Spinal cord (tissue), 10 donors: ENCODE measurements around the gene C16orf96. TPM values are rescaled to one million over a fixed set of nuclear protein-coding genes. Genes with fewer than 3 reads are reported as not detected.
A peak's percentile ranks its signal among the peaks of the same experiment; 100 is the strongest.

Experiments
- DNase-seq, 6 donors: peaks; one replicate each; pipeline versions ENCODE4 v3.0.0 to v3.0.0-alpha.2; 2013 to 2015; ENCODE audit warnings: low spot score in 6 of 6, low read depth in 4 of 6
- H3K27ac ChIP-seq: one replicate; pipeline ENCODE4 v1.5.1; 2013; ENCODE audit warnings: low read depth, low read length, control low read depth
- H3K27me3 ChIP-seq: one replicate; pipeline ENCODE4 v1.6.1; 2013; ENCODE audit warnings: low read length; ENCODE audit not compliant: control insufficient read depth, insufficient read depth
- H3K36me3 ChIP-seq: one replicate; pipeline ENCODE4 v1.6.1; 2013; ENCODE audit warnings: low read length; ENCODE audit not compliant: control insufficient read depth, insufficient read depth
- H3K4me1 ChIP-seq: one replicate; pipeline ENCODE4 v1.6.1; 2013; ENCODE audit warnings: low read length; ENCODE audit not compliant: control insufficient read depth, insufficient read depth
- H3K4me3 ChIP-seq: one replicate; pipeline ENCODE4 v1.5.1; 2013; ENCODE audit warnings: low read depth, low read length, control low read depth
- H3K9me3 ChIP-seq: one replicate; pipeline ENCODE4 v1.6.1; 2013; ENCODE audit warnings: low read length; ENCODE audit not compliant: control insufficient read depth, insufficient read depth
- whole genome bisulfite sequencing: methylation state at CpG from one replicate; pipeline ENCODE4 v1.1.5; 2013; ENCODE audit warnings: missing lambda C conversion rate; ENCODE audit not compliant: insufficient coverage; 5-methylcytosine and 5-hydroxymethylcytosine counted together
- polyA plus RNA-seq, 2 donors: library from polyadenylated mRNA; unstranded; fragments of 120-200 nt; gene quantifications; one replicate each; pipeline ENCODE4 v1.2.1, GENCODE V29; 2013; ENCODE audit not compliant: insufficient read length in 2 of 2
- total RNA-seq, 2 donors: library from RNA; depleted of rRNA in 1 of 2; stranded (reverse); fragments of 120-200 nt in 1 of 2; fragments of >200 nt in 1 of 2; gene quantifications; one replicate each; pipeline versions ENCODE4 v1.2.3 to v1.2.4, GENCODE V29; 2013 to 2014
- donor health status: healthy.

C16orf96 gene
- total and polyA plus RNA-seq, 4 donors = 0.50 to 0.74 (median 0.60) TPM

DNA sequence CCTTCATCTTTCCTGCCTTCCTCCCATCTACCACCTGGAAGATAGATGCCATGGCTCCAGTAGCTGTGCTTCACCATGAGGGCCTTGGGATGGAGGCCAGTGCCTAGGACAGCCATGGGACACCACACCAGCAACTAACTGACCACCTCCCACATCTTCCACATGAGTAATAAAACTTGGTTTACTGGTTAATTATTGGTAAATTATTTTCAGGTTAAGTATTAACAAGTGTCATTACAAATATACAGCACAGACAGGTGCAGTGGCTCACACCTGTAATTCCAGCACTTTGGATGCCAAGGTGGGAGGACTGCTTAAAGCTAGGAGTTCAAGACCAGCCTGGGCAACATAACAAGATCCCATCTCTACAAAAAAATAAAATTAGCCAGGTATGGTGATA is 31.6 kb upstream of the C16orf96 start:
- DNase-seq = no peak
- no peaks in the 10 kb centered on the region for H3K27me3 ChIP-seq
- H3K9me3 ChIP-seq = no peaks in the 10 kb centered on the region
- peaks cover 58% of the 10 kb centered on the region for H3K4me1 ChIP-seq
- peak overlapping the region; percentile 87 for H3K27ac ChIP-seq
- H3K4me3 ChIP-seq = no peak overlapping the region
- H3K36me3 ChIP-seq = peaks cover 10% of the 10 kb centered on the region

- 30% methylated on average over 7 of the region's 7 CpGs for WGBS
- DNase-seq = peak in 2 of 6 donors; percentile 52 to 55
- Histone ChIP-seq H3K27ac (no peak overlapping the region), H3K4me1 (peaks cover 58% of the 10 kb centered on the region), H3K36me3 (peaks cover 10% of the 10 kb centered on the region), H3K4me3 (no peak overlapping the region), H3K9me3 (no peaks in the 10 kb centered on the region), H3K27me3 (no peaks in the 10 kb centered on the region)
These were observed 31.1 kb upstream of the C16orf96 start for GRCh38 chr16:4525069-4525468.

- WGBS = 89% methylated on average over 10 of the region's 13 CpGs
- H3K4me1 ChIP-seq = peaks cover 58% of the 10 kb centered on the region
- no peak overlapping the region for H3K27ac ChIP-seq
- H3K27me3 ChIP-seq = no peaks in the 10 kb centered on the region
- H3K36me3 ChIP-seq = peaks cover 10% of the 10 kb centered on the region
- no peak for DNase-seq
- H3K9me3 ChIP-seq = no peaks in the 10 kb centered on the region
- no peak overlapping the region for H3K4me3 ChIP-seq
These were observed 30.4 kb upstream of the C16orf96 start for GRCh38 chr16:4525634-4526277.

GRCh38 chr16:4529085-4530060 is 26.8 kb upstream of the C16orf96 start:
- peaks cover 16% of the 10 kb centered on the region for H3K36me3 ChIP-seq
- no peaks in the 10 kb centered on the region for H3K9me3 ChIP-seq
- no peak overlapping the region for H3K4me3 ChIP-seq
- no peak overlapping the region for H3K27ac ChIP-seq
- DNase-seq = no peak
- no peaks in the 10 kb centered on the region for H3K27me3 ChIP-seq
- peaks cover 49% of the 10 kb centered on the region for H3K4me1 ChIP-seq
- WGBS = 51% methylated on average over 10 of the region's 16 CpGs

GRCh38 chr16:4531811-4532210 is 24.3 kb upstream of the C16orf96 start:
- Histone ChIP-seq H3K4me3 (no peak overlapping the region), H3K36me3 (peaks cover 17% of the 10 kb centered on the region), H3K9me3 (no peaks in the 10 kb centered on the region), H3K4me1 (peaks cover 47% of the 10 kb centered on the region), H3K27me3 (no peaks in the 10 kb centered on the region), H3K27ac (peak overlapping the region; percentile 40)
- peak in 1 of 6 donors; percentile 49 for DNase-seq
- WGBS = 29% methylated on average over 1 of the region's 8 CpGs

- H3K9me3 ChIP-seq = no peaks in the 10 kb centered on the region
- 74% methylated on average over 7 of the region's 10 CpGs for WGBS
- H3K27ac ChIP-seq = no peak overlapping the region
- no peak for DNase-seq
- H3K36me3 ChIP-seq = peaks cover 17% of the 10 kb centered on the region
- H3K4me3 ChIP-seq = no peak overlapping the region
- peaks cover 49% of the 10 kb centered on the region for H3K4me1 ChIP-seq
- H3K27me3 ChIP-seq = no peaks in the 10 kb centered on the region
These were observed 23.9 kb upstream of the C16orf96 start for GRCh38 chr16:4532238-4532637.

GRCh38 chr16:4533490-4533889 is 22.6 kb upstream of the C16orf96 start:
- Histone ChIP-seq H3K4me3 (no peak overlapping the region), H3K27ac (no peak overlapping the region), H3K9me3 (no peaks in the 10 kb centered on the region), H3K4me1 (peaks cover 54% of the 10 kb centered on the region), H3K27me3 (no peaks in the 10 kb centered on the region), H3K36me3 (peaks cover 17% of the 10 kb centered on the region)
- no peak for DNase-seq
- 83% methylated on average over 5 of the region's 6 CpGs for WGBS

- 75% methylated on average over 10 of the region's 13 CpGs for WGBS
- no peak for DNase-seq
- Histone ChIP-seq H3K9me3 (no peaks in the 10 kb centered on the region), H3K27ac (peak overlapping the region; percentile 11), H3K4me3 (no peak overlapping the region), H3K4me1 (peaks cover 53% of the 10 kb centered on the region), H3K36me3 (peaks cover 17% of the 10 kb centered on the region), H3K27me3 (no peaks in the 10 kb centered on the region)
These were observed 21.9 kb upstream of the C16orf96 start for GRCh38 chr16:4534151-4534790.

- no peak overlapping the region for H3K4me3 ChIP-seq
- peaks cover 17% of the 10 kb centered on the region for H3K36me3 ChIP-seq
- H3K4me1 ChIP-seq = peaks cover 53% of the 10 kb centered on the region
- peaks cover 2% of the 10 kb centered on the region for H3K9me3 ChIP-seq
- DNase-seq = no peak
- 88% methylated on average over 6 of the region's 7 CpGs for WGBS
- no peaks in the 10 kb centered on the region for H3K27me3 ChIP-seq
- no peak overlapping the region for H3K27ac ChIP-seq
These were observed 20.5 kb upstream of the C16orf96 start for GRCh38 chr16:4535627-4536108.
